Kidney capillary endothelial cell (primary cell): ENCODE results near the gene TCF15.

Experiments used
- DNase-seq: peaks from one replicate; pipeline ENCODE4 v3.0.0-alpha.2; 2018; ENCODE audit warnings: low spot score

Gene TCF15

DNA sequence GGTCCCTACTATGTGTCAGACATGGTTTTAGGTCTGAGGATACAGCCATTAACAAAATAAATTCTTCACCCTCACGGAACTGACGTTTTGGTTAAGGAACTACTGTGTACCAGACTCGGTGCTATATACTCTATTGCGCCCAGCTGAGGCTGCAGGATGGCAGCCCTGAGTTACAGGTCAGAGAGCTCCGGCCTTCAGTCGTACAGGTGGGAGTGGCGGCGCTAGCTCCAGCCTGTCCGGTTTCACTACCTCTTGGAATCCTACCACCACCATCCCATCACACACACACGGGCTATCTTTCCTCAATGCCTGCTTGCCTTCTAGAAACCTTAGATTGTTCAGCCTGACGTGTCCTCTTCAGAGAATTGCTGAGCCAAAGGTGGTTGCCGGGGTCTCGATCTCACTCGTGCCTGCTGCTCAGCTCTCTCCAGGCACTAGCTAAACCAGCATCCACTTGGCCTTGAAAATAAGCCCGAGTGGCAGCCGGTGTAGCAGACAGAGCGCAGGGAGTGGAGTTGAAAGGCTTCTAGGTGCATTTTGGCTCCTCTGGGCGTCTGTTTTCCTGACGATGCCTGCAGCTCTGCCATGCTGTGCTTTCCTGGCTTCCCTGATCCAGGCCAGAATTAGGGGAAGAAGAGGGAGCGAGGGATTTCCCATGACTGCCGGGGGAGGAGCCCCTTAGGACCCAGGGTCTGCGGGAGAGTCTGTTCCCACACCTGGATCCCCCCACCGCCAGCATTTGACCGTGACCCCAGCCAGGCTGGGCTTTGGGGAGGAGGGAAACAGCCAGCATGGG is 1.1 kb upstream of the TCF15 start:
- DNase-seq = peak; percentile 11

DNA sequence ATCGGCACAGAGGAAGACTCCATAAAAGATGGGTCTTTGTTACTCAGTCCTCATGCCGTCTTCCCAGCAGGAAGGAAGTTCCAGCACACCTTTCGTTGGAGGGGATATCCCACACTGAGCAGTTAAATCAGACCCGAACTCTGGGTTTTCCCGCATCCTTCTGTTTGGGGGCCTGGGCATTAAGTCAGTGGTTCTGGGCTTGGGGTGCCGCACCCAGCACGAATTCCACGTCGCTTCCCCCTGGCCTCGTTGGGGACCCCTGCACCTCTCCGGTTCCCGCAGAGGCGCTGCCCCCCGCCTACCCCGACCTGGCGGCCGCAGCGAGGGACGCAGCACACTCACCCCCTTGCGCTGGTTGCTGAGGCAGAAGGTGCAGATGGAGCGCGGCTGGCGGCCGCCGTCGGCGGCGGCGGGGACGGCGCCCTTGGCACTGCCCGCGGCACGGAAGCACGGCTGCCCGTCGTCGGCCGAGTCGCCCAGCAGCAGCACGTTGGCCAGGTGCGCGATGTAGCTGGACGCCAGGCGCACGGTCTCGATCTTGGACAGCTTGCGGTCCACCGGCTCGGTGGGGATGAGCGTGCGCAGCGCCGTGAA is 641 bp downstream of the TCF15 start:
- DNase-seq = no peak

DNA sequence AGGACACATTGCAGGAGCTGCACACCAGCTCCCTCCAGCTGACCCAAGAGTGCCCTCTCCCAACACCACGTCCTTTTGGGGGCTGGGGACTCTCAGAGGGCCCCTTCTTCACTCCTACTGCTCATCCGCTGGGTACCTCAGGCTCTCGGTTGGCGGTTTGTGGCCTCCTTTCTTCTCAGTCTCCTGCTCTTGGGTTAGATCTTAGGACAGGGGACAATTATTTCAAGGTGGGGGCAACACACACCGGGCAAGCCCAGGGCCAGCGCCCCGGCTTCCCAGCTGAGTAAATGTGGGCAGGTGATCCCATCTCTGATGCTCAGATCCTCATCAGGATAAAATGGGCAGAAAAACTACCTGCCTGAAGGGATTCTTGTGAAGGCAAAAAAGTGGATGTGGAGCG is 1.1 kb downstream of the TCF15 start:
- no peak for DNase-seq

DNA sequence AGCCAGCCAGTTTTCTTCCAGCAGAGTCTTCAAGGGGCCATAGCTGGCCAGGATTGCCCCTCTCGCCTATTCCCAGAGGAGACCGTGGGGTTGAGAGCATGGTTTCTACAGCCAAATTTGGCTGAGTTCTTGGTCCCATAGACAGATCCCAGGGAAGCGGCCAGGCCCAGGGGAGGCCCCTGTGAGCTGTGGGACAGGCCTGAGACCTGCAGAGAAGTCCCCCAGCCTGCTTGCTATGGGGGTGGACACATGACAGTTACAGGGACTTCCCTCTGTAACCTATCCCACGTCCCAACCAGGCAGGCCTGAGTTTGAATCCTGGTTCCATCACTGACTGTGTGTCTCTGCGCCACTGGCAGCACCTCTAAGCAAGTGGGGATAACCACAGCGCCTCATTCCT is 2.6 kb downstream of the TCF15 start:
- DNase-seq = no peak

DNA sequence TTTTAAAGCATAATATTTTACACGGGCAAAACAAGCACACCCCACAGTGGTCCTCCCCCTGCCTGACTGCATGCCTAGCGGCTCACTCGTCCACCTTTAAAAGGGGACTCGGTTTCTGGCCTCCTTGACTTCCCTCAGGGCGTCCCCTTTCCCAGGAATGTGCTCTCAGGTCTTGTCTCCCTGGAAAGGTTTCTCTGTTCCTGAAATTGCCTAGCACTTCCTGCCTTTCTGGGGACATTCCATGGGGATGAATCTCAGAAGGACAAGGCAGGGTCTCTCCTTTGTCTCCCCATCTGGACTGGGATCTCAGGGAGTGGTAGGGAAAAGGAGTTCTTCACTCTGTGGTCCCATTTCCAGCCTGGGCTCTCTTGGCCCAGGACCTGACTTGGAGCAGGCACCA is 4.9 kb downstream of the TCF15 start:
- peak; percentile 63 for DNase-seq

DNA sequence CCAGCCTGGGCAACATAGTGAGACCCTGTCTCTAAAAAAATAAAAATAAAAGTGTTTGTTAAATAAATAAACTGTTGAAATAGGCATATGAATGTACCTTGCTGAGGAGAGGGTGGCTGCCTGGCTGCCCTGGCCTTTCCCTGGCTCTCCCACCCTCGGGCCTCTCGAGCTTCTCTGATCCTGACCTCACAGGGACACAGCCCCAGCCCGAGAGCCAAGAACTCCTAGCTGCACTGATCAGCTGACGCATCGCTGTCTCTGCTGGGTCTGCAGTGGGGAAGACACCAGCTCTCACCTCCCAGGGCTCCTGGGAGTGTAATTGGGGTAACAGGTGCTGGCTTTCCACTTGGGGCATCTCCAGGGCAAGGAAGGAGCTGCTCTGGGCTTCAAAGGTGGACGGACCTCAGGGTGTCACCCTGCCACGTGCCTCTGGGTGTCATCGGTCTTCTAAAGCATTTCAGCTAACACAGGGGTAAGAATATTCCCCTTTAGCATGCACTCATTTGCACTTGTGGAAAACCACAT is 6.9 kb downstream of the TCF15 start:
- no peak for DNase-seq

DNA sequence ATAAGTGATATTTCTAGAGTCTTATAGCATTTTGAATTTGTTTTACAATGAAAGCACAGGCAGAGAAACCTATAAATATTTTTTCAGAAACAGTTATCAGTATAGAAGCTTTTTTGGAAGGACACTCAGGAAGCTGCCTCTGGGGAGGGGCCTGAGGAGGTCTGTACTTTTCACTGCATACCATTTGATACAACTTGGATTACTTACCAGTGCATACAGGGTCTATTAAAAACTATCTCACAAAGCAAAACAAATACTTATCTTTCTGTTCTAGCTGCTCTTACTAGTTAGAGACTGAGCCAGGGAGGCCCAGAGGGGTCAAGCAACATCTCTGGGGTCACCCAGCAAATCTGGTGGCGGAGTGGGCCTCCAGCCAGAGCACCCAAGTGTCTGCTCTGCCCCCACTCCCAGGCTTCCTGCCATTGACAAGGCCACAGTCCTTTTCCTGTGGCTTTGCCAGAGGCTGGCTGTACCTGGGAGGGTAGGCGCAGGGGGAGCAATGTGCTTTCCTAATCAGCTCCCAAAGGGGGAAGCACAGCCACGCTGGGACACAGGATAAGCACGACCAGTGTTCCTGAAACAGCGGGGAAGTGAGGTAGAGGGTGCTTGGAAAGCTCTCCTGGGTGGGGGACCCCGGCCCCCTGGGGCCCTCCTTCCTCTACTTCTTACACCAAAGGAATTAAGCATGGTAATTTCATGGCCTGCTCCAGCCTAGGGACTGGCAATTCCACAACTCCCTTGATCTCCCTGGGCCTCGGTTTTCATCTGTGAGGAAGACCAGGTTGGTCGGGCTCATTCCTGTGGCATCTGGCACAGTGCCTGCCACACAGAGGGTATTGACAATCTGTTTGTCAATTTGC is 7.8 kb downstream of the TCF15 start:
- DNase-seq = no peak

DNA sequence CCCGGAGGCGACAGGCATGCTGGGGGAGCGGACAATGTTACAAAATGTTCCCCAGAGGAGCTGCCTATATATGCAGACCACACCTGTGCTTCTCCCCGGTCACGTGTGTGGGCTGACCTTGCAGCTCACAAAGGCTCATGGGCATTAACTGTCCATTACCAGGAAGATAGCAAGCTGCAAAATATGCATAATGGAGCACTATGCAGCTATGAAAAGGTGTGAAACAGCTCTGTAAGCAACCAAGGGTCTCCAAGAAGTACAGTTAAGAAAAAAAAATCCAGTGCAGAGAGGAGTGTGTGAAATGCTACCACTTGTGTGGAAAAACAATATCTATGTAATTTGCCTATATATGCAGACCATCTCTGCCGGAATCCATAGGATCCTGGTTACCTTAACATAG is 9.4 kb downstream of the TCF15 start:
- DNase-seq = no peak

DNA sequence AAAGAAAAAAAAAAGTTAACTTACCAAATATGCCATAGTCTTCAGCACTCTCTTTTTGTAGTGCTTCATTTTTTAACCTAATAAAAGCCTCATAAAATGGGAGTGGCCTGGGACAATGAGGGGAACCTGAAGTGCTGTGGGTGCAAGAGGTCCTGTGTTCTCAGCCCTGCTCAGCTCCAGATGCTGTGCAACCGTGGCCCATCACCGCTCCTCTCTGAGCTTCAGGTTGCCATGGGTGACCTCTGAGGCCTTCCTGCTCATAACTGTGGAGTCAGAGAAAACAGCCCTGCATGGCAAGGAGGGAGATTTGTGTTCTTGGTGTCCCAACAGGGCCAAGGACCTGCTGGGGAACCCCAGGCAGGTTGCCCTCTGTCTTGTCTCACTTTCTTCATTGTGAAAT is 10.0 kb downstream of the TCF15 start:
- DNase-seq = no peak

DNA sequence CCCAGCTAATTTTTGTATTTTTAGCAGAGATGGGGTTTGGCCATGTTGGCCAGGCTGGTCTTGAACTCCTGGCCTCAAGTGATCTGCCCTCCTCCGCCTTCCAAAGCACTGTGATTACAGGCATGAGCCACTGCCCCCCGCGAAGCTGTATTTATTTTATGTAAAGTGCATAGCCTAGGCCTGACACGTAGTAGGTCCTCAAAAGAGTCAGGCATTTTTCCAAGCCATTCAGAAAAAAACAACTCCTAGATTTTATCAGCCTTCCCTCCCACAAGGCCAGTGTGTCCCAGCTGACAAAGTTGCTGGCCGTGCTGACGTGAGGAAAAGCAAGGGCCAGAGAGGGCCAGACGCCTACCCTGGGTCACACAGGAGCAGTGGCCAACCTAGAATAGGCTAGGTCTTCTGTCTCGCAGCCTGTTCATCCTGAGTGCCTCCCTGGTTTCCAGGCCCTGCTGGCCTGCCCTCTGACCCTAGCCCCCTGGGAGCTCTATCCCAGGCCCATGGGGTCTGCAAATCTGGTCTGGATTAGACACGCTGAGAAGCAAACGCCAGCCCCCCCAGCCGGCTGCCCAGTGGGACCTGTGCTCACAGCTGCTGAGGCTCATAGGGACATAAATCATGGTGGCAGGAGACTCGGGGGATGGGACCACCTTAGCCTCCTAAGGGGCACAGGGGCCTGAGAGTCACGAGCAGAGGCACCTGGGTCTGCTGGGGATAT is 11.8 kb downstream of the TCF15 start:
- no peak for DNase-seq

DNA sequence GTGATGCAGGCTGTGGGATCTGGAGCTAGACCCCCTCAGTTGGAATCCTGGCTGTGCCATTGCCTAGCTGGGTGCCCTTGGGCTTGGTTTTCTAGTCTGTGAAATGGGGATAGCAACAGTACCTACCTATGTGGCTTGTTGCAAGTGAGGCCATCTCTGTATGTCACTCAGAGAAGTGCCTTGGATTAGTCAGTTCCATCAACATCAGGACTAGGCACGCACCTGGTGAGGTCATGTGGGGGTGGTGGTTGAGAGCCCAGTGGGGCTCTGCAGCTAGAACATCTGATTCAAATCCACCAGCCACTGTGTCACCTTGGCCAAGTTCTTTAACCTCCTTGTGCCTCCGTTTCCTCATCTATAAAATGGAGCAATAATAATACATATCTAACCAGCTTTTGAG is 12.5 kb downstream of the TCF15 start:
- DNase-seq = no peak

DNA sequence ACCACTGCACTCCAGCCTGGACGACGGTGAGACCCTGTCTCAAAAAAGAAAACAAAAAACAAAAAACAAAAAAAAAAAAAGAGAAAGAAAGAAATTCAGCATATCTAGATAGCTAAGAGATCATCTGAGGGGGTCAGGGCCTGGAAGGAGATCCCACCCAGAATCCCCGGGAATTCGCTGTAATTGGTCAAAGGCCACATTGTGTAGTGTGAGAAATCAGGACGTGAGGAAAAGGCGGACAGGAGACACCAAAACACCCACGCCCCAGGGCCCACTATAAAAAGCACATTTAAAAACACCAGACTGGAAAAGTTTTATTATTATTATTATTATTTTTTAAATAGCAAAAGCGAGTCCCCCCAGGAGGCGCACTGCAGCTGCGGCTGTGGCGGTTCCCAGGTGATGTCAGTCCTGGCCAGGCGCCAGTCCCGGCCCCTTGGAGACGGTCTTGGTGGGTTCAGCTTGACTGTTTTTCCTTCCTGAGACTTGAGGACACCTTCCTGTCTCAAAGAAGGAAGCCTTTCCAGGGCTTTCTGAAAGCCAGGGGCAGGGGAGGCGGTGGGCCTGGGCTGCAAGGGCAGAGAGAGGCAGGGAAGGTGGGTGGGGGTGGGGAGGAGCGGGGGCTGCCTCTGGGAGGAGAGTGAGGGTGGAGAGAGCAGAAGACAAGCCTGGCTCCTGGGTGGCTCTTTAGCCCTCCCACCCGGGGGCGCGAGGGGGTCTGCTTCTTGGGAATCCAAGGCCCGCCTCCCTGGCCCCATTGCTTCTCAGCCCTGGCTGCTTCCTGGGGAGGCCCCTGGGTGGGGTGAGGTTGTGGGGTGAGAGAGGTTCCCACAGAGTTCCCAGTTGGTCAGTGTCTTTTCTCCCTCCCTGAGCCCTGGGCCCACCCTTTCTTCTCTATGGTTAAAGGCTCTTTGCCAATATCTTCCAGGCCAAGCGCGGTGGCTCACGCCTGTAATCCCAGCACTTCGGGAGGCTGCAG is 14.5 kb downstream of the TCF15 start:
- DNase-seq = no peak

DNA sequence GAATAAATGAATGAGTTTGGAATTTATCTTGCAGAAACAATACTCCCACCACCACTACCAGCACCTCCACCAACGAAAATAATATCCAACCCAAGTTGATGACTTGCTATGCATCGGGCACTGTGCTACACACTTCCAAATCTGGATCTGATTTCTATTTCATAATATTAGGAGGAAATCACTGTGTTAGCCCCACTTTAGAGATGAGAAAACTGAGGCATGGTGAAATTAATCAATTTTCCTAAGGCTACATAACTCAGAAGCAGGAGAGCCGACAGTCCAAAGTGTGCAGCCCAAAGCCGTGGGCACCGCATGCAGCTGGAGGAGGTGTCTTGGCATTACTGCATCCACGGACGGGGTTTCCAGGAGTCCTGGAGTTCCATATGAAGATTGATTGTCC is 17.6 kb downstream of the TCF15 start:
- DNase-seq = no peak

DNA sequence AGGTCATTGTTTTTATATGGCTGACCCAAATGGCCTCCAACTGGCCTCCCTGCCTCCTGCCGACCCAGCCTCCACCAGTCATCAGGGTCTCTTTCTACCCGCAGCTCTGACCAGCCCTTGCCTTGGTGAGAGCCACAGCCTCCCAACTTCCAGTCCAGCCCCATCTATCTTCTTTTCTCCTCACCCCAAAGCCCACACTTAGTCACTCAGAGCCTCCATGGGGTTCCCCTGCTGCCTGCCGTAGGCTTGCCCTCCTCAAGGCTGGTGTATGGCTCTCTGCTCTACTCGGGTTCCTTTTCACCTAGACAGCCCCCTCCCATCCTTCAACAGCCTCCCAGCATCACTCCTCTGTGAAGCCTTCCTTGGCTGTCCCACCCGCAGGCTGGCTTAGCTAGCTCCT is 18.2 kb downstream of the TCF15 start:
- DNase-seq = no peak

DNA sequence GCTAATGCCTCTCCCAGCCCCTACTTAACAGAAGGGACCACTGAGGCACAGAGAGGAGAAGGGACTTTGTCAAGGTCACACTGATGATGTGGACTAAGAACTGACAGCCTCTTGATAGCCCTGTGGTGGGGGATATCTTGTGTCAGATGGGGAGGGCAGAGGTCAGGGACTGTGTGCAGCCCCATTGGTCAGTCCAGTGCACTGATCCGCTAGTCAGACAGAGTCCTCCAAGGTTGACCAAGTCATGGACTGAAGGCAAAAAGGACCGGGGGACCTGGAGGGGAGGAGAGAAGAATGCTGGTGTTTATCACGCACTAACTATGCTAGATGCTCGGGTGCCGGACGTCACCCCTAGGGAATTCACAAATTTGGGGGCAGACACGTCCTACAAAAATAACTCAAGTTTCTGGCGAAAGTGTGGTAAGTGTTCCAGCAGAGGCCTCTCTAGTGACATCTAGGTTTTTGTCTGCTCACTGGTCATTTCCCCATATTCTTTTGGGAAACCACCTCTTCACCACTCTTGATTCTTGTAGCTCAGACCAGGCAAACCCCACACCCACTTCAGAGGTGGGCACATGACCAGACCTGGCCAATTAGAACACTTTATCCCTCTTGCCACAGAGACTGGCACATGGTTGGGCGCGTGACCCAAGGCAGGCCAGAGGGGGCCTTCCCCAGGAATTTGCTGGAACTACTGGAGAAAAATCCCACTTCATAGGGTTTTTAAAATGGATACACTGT is 21.0 kb downstream of the TCF15 start:
- no peak for DNase-seq

DNA sequence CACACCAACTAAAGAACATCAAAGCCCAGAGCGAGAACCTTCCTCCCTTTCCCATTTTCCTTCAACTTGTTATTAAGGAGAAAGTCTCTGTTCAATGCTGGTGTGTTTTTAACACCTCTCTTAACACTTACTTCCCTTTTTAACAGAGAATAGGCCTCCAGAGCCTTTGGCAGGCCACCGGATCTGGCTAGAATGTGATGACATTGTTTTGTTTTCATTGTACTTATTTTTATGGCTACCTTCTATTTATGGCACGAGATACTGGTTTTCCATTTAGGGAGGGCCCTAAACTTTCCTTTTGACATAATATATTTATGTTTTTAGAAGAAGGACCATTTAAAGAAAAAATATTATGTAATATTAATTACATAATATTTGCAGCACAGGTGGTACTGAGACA is 21.6 kb downstream of the TCF15 start:
- DNase-seq = no peak

DNA sequence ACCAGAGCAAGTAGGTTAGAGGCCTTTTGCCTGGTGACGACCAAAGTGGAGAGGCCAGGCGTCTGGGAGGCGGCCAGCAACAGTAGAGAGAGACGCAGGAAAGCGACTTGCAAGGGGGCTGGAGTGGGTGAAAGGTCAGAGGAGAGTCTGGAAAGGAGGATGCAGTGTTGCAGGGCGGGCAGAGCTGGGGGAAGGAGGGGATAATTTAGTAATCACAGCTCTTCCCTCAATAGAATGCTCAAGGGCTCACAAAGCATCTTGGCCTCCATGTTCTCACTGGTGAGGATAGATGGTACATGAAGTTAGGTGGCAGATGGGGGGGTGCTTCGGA is 25.2 kb downstream of the TCF15 start:
- no peak for DNase-seq

DNA sequence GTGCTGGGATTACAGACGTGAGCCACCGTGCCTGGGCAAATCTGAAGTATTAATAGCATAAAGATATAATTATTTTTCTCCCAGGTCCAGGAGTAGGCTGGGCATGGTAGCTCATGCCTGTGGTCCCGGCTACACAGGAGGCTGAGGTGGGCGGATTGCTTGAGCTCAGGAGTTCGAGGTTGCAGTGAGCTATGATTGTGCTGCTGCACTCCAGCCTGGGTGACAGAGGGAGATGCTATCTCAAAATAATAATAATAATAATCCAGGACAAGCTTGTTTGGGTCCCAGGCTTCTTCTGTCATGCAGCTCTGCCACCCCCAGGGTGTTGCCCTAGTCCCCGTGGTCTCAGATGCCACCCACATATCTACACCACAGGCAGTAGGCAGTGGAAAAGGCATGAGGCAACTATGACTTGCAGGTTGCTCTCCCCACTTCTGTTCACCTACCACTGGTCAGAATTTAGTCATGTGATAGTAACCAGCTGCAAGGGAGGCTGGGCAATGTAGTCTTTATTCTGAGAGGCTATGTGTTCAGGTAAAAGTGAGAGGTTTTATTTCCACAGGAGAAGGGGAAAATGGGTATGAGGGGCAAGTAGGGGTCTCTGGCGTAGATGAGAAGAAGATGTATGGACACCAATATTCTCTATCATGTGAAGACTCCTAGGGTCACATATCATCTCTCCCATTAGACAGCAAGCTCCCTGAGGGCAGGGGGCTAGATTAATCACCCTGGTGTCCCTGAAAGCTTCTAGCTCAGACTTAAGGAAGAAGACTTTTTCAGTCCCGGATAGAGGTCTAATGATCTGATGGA is 25.7 kb downstream of the TCF15 start:
- DNase-seq = no peak

DNA sequence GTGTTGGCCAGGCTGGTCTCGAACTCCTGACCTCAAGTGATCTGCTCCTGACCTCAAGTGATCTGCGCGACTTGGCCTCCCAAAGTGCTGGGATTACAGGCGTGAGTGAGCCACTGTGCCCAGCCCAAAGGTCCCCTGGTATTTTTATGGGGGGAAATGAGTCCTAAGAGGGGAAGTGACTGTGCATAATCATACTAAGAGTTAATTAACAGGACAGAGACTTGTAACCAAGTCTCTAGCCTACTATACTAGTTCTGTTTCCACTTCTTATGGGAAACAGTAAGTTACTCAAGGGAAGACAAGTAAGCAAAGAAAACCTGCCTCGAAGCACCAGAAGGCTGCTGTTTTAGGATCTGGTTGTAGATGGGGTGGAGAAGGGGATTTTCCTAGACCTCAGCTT is 27.9 kb downstream of the TCF15 start:
- DNase-seq = no peak
